NCI-H1105 treated with DMSO at 0.1 percent for 48 hours (cell line): Measurements from ENCODE around the gene LIX1.
"Not testable (repeated sequence)": the region's sequence is repeated elsewhere in the genome, so short reads cannot be mapped to it uniquely, and the experiment has no call there.

Experiments used
- DNase-seq: peaks from one replicate; lab custom pipeline; 2025; lab: John Stamatoyannopoulos, UW

LIX1 gene

GRCh38 chr5:97141031-97141430 lies 1.4 kb downstream of the LIX1 start:
- no peak for DNase-seq

GRCh38 chr5:97140250-97140649 lies 2.2 kb downstream of the LIX1 start:
- DNase-seq, result not testable (repeated sequence)

GRCh38 chr5:97136475-97136874 lies 5.9 kb downstream of the LIX1 start:
- DNase-seq, result no peak

GRCh38 chr5:97135868-97136267 lies 6.5 kb downstream of the LIX1 start:
- no peak for DNase-seq

- no peak for DNase-seq
Observed at GRCh38 chr5:97134634-97135033, 7.8 kb downstream of the LIX1 start.

GRCh38 chr5:97133101-97133500 lies 9.3 kb downstream of the LIX1 start:
- no peak for DNase-seq

- DNase-seq, result no peak
Observed at GRCh38 chr5:97131921-97132320, 10.5 kb downstream of the LIX1 start.

DNA sequence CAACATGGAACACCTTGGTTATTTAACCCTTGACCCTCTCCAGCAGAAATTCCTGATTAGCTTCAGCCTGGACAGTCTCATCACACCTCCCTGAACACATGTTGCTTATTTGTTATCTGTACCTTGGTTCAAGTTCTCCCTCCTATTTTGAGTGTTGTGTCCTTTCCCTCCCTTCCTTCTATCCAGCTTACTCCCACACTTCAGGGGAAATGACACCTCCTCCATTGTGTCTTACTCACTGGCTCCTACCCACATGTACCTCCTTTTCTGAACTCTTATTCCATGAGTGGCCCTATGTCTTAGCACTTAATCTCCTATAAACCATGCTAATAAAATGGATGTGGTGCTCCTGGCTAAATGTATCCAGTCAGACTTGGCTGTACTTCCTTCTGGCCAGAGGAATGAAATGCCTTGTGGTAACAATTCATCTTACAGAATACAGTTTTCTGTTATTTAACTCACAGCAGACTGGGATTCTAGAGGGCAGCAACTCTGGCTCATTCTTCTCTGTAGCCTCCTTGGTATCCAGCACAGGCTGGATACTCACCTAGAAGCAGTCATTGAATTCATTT lies 11.2 kb downstream of the LIX1 start:
- no peak for DNase-seq

DNA sequence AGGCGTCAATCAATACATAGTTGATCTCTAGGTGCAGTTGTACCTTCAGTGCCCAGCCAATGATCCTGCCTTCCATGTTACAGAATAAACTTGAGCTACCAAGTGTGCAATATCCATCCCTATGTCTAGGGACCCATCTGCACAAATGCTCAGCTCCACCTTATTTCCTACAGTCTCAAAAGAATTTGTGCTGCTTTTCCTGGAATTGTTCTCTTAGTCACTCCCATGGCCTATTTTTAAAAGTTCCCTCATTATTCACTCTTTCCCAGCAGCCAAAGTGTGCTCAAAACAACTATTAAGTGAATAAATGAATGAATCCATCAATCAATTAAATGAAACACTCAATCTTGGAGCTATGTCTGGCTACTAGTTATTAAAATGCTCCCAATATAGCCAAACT lies 14.7 kb downstream of the LIX1 start:
- DNase-seq, result no peak

- DNase-seq, result no peak
Observed at GRCh38 chr5:97125125-97125683, 17.2 kb downstream of the LIX1 start.

- no peak for DNase-seq
Observed at GRCh38 chr5:97124335-97124734, 18.1 kb downstream of the LIX1 start.

- DNase-seq, result no peak
Observed at GRCh38 chr5:97121848-97122247, 20.6 kb downstream of the LIX1 start.

DNA sequence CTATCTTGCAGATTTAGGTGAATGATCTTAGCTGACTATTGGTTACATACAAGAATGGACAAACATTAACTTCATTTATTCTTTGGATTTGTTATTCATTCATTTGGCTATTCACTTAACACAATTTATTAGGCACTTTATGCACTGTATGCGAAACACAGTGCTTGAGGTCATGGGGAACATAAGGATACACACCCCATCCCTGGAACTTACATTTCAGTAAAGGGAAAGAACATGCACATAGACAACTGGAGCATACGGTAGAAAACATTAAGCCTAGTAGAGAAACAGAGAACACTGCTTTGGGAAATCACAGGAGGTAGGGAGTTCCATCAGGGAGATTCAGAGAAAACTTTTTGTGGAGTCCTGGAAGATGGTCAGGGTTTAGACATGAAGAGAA lies 22.2 kb downstream of the LIX1 start:
- no peak for DNase-seq

- no peak for DNase-seq
Observed at GRCh38 chr5:97119007-97119390, 23.4 kb downstream of the LIX1 start.

DNA sequence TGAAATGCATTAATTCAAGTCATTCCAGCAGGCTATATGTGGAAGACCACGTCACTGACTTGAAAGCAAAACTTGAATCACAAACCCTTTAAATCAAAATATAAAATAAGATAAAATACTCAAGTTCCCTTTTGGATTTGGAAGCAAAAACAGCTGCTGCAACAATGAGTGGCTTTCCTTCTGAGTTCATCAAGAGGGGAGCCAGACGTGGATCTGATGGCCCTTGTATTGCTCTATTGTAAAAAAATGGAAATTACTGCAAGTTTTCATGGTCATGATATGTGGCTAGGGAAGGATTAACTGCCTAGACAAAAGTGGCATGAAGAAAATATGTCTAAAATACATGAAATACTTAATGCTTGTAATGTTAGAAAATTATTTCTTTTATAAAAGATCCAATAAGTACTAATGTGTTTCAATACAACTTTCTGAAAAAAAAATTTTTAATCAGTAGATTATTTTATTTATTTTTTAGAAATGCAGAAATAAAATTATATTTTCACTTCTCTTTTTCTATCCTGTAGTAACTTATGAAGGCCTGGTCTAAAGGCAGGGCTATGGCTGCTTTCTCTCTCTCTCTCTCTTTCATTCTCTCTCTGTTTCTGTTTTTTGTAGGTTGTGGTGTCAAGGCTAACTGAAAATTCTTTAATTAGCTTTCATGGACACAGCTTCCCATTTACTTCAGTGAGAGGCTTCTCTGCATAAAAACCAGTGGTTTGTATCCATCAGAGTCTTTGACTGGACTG lies 24.0 kb downstream of the LIX1 start:
- no peak for DNase-seq

DNA sequence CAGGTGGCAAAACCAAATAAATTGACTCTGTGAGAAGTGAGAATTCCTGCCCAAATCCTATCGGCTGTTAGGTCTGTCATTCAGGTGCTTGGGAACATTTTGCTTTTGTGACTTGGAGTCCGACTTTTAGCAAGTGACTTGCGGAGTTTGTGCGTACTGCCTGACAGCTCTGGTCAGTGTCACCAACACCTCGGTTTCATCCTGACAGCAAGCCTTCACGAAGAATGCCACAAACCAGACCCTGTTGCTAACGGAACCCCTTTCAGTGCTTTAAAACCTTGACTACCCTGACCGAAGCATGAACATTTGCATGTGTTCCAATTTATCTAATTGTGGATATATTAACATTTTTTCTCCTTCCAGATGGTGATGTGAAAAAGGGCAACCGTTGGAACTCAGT lies 26.5 kb downstream of the LIX1 start:
- no peak for DNase-seq

DNA sequence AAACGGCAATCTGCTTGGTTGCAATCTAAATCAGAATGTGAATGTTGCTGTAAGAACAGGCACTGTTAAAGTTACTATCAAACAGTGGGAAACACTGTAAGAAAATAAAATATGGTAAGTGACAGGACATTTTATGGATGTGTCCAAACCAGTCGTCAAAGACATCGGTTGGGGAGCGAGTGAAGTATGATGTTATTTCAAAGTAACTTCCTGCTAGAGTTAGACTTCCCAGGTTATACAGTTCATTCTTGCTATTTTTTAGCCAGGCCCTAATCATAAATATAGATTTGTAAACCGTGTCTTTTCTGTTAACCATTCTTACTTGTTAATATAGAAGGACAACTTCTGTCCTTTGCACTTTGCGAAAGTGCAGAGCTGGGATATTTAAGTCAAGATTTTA lies 30.2 kb downstream of the LIX1 start:
- DNase-seq, result no peak

DNA sequence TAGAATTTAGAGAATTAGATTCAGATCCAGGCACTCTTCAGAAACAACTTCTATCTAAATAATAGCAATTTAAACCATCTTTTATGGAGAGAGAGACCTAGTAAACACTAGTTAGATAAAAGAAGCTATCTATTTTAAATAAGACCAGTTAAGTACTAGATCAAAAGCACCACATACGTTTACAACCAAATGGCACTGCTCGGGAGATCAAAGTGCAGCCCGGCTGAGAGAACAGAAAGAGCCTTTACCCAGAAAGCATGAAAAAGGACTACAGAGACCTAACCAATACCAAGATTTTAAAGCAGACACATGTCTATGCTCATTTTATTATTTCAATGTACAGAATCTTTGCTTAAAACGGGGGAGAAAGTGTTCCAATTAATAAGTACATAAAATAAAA lies 30.8 kb downstream of the LIX1 start:
- DNase-seq, result no peak

DNA sequence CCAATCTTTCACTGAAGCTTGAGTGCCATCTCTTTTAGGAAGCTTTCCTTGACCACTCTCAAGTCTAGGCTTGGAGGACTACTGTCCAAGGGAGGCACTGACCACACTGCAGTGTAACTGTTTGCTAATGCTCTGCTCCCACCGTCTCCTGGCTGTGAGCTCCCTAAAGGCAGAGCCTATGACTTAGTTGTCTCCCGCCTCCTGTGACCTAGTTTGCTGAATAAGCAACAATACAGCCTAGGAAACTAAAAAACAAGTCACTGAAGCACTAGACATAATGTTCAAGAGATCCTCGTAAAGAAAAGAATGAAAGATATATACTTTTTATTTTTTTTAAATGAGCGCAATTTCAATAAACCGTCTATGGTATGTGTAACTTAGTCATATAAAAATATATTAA lies 31.4 kb downstream of the LIX1 start:
- no peak for DNase-seq

DNA sequence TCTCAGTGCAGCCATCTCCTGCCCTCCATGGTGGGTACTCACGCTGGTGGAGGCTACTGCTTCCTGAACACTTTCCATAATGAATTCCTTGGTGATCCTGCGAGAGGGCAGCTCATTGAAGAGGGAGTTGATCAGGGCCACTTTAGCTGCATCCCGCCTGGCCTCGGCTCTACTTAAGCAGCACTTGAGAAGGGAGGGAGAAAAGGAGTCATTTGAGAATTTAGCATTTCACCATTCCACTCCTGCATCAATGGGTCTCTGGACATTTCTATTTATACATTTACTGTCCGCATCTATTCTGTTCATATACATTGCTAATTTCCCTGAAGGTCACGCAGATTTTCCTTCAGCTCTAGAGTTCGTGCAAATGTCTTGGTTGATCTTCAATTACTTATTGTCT lies 35.1 kb downstream of the LIX1 start:
- no peak for DNase-seq

DNA sequence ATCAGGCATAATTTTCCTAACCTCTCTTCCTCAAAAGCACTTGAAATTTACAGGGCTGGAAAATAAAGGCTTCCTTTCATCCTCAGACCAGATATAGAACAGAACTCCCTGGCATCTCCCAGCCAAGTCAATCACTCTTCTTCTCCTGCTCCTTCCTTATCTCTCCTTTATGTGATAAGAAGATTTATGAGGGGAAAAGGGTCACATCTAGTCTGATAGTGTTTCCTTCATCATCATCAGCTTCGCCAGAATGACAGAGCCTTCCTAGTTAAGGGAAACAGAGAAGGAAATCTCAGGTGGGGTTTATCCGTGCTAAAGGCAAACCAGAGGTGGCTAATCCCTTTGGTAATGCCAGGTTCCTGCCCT lies 36.2 kb downstream of the LIX1 start:
- no peak for DNase-seq

GRCh38 chr5:97105501-97106215 lies 36.8 kb downstream of the LIX1 start:
- no peak for DNase-seq

DNA sequence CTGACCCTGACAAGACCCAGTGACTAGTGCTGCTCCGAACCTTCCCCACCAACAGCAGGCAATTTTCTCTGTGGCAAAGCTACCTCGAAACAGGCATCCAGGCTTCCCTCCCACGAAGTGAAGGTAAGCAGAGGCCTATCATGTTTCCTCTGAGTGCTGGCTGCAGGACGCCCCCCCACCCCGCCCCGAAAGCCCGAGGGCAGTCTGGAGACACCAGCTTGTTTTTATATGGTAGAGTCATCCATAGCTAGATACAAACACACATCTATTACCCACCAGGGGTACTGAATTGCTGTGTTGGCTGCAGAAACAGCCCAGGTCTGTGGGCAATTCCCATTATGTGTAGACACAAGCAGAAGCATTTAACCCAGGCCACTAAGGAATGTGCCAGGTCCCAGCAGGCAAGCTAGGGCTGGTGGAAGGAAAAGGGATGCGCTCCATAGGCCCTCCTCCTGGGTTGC lies 40.4 kb downstream of the LIX1 start:
- DNase-seq, result no peak
